Hematopoietic multipotent progenitor cell treated with erythropoietin and hydrocortisone succinate and interleukin-3 and kit ligand, for 8 days (in vitro differentiated cells): ENCODE results near the gene NUP155.
"Not testable (repeated sequence)": the region's sequence is repeated elsewhere in the genome, so short reads cannot be mapped to it uniquely, and the experiment has no call there.

Experiments
- DNase-seq: peaks from one replicate; pipeline ENCODE4 v3.0.0-alpha.2; 2015

Gene NUP155

DNA sequence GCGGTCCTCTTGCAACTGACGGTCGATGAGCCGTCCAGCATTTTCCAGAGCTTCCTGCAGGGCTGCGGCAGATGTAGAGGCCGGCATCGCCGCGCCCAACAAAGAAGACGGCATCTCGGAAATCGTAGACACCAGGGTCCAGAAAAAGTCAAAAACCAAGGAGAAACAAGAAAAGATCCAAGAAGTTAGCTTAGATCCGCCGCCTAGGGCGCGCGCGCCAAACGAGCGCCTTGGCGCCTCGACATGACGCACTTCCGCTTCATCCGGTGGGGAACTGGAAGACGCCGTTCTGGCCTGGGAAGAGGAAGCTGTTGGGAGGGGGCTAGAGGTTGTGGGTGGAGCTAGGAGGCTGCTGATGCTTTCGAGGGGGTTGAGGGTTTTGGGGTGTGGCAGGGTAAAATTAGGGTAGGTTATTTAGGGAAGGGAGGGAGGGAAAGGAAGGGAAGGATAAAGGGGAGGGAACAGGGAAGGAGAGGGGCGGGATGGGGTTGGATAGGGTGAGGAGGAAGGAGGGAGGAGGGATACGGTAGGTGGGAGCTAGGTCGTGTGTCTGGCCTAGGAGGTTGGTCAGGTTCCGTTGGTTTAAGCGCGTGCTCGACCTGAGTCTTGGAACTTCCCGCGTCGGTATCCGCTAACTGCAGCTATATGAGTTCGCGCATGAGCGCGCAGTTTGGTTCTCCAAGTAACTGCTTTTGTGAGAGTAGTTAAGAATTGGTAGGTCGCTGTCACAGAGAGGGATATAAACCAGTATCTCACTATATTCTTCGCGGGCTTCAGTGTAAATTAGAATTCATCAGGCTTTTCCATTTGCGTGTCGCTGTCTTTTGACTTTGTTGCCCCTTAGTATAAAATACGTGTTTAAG lies at the start of gene NUP155:
NUP155 (minus strand) TSS at position 243 of the 863 bp plus-strand sequence; CDS start at position 114, 129 bp downstream.
- DNase-seq: peak; percentile 97

DNA sequence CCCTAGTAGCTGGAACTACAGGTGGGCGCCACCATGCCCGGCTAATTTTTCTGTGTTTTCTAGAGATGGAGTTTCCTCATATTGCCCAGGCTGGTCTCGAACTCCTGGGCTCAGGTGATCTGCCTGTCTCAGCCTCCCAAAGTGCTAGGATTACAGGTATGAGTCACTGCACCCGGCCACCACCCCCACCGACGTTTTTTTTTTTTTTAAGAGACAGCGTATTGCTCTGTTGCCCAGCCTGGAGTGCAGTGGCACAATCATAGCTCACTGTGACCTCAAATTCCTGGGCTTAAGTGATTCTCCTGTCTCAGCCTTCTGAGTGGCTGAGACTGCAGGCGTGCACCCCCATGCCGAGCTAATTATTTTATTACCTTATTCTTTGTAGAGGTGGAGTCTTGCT lies 46.4 kb upstream of the NUP155 start:
- DNase-seq: no peak

DNA sequence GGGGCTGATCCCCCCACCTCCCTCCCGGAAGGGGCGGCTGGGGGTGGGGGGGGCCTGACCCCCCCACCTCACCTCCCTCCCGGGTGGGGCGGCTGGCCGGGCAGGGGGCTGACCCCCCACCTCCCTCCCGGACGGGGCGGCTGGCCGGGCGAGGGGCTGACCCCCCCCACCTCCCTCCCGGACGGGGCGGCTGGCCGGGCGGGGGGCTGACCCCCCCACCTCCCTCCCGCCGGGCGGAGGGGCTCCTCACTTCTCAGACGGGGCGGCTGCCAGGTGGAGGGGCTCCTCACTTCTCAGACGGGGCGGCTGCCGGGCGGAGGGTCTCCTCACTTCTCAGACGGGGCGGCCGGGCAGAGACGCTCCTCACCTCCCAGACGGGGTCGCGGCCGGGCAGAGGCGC lies 44.5 kb upstream of the NUP155 start:
- DNase-seq: not testable (repeated sequence)

DNA sequence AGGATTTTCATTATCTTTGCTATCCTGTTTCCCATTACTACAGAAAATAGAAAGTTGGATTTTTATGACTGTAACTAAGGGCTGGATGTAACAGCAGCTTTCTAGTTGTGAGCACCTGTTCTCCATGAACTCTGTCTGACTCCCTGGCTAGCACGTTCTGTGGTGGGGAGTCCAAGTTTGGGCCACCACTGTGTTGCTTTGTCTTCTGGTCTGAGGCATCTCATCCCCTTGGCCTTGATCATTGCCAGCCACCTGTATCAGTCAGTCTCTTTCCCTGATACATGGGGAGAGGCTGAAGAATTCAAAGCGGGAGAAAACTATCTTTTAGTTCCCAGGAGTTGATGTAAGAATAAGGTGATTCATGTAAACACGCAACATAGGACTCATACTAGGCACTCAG lies 41.6 kb upstream of the NUP155 start:
- no peak for DNase-seq

DNA sequence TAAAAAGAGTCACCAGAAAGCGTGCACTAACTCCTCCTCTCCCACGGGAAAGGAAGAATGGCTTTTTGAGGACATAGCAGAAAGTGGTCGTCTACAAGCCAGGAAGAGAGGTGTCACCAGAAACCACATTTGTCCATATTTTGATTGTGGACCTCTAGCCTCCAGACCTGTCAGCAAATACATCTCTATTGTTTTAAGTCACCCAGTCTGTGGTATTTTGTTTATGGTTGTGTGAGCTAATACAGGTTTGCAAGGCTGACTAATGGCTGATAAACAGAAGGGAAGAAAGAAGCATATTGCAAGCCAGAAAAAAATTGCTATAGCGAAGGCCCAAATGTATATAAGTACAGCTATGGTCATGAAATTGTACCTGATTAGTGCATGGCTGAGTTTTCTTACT lies 29.6 kb upstream of the NUP155 start:
- DNase-seq: no peak

DNA sequence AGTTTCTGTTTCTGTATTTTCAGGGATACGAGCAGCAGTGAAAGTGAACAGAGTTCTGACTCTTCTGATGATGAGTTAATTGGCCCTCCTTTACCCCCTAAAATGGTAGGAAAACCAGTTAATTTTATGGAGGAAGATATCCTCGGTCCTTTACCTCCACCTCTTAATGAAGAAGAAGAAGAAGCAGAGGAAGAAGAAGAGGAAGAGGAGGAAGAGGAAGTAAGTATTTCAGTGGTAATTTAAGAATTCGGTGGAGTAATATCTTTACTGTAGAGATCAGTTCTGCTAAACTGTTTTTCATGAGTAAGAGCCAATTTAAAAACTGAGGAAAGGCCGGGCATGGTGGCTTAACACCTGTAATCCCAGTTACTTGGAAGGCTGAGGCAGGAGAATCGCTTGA lies 25.4 kb upstream of the NUP155 start:
- no peak for DNase-seq

DNA sequence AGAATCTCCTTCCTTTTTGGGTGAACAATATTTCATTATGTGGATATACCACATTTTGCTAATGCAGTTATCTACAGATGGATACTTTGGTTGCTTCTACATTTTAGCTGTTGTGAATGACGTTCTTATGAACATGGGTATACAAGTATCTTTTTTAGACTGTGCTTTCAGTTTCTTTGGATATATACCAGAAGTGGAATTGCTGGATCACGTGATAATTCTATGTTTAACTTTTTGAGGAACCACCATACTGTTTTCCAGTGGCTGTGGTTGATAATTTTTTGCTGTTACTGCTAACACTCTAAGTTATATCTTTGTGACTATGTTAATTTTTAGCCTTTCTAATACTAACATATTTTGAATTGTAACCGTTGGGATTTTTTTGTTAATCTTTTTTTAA lies 20.7 kb upstream of the NUP155 start:
- DNase-seq: no peak

DNA sequence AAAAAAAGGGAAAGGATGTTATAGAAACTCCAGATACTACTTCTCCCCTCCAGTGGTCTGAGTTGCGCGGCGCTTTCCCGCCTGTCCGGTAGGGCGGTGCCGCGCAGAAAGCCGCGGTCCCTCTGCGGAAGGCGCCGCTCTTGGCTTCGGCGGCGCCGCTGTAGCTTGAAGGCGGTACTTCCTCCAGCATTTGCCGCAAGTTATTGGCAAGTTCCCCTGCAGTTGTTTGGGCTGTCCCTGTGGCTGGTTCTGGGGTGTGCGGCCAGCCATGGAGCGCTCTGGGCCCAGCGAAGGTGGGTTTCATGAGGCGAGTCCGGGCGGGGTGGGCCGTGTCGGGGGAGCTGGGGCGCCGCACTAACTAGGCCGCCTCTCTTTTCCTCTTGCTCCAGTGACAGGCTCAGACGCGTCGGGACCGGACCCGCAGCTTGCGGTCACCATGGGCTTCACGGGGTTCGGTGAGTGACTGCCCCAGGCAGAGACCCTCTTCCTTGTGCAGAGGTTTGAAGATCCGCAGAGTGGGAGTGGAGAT lies 8.3 kb upstream of the NUP155 start, which contains the start of gene WDR70:
WDR70 (plus strand) TSS at position 219 of the 529 bp plus-strand sequence; CDS start at position 269, 50 bp downstream.
- peak; percentile 92 for DNase-seq

DNA sequence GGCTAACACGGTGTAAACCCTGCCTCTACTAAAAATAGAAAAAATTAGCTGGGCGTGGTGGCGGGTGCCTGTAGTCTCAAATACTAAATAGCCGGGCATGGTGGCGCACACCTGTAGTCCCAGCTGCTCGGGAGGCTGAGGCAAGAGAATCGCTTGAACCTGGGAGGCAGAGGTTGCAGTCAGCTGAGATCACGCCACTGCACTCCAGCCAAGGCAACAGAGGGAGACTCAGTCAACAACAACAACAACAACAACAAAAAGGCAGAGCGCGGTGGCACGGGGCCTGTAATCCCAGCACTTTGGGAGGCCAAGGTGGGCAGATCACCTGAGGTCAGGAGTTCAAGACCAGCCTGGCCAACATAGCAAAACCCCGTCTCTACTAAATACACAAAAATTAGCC lies 7.2 kb upstream of the NUP155 start:
- not testable (repeated sequence) for DNase-seq

DNA sequence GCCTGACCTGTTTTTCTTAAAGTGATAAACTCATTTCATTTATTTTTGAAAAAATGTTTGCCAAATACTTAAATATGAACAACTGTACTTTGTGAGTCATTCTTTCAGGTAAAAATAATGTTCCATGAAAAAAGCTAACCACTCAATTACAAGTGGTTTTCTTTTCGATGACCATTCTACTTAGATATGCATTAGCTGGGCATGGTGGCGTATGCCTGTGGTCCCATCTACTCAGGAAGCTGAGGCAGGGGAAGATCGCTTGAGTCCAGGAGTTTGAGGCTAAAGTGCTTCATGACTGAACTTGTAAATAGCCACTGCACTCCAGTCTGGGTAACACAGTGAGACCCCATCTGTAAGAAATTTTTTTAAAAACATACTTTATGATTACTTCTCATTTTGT lies 4.2 kb upstream of the NUP155 start:
- DNase-seq: no peak

DNA sequence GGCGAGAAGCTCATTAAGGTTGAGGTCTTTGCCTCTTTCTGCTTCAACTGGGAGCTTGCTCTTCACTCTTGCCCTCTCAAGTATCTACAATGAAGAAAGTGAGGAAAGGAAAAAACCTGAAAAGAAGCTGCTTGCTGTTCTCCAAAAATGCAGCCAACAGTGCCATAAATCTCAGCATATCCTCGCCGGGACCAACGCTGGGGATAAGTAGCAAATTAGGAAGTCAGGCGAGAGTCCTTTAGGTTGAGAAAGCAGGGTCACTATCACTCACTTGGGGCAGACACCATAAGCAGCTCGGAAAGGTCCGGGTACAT lies 399 bp downstream of the NUP155 start:
- DNase-seq: no peak

DNA sequence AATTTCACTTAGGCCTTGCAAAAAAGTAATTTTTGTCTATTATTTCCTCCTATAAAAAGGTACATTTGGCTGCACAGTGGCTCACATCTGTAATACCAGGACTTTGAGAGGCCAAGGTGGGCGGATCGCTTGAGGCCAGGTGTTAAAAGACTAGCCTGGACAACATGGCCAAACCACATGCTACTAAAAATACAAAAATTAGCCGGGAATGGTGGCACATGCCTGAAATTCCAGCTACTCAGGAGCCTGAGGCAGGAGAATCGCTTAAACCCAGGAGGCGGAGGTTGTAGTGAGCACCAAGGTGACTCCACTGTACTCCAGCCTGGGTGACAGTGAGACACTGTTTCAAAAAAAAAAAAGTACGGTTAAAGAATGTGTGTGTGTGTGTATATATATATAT lies 15.7 kb downstream of the NUP155 start:
- no peak for DNase-seq

DNA sequence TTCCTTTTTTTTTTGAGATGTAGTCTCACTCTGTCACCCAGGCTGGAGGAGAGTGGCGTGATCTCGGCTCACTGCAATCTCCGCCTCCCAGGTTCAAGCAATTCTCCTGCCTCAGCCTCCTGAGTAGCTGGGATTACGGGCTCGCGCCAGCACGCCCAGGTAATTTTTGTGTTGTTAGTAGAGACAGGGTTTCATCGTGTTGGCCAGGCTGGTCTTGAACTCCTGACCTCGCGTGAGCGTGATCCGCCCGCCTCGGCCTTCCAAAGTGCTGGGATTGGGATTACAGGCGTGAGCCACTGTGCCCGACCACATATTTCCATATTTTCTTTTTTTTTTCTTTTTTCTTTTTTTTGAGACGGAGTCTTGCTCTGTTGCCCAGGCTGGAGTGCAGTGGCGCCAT lies 28.2 kb downstream of the NUP155 start:
- DNase-seq: not testable (repeated sequence)

DNA sequence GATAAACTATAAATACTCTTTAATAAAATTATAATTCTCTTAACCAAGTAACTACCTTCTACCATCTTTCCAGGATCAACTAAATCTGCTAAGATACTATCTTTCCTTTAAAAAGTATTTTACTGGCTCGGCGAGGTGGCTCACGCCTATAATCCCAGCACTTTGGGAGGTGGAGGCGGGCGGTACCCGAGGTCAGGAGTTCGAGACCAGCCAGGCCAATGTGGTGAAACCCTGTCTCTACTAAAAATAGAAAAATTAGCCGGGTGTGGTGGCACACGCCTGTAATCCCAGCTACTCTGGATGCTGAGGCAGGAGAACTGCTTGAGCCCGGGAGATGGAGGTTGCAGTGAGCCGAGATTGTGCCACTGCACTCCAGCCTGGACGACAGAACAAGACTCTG lies 36.2 kb downstream of the NUP155 start:
- not testable (repeated sequence) for DNase-seq

DNA sequence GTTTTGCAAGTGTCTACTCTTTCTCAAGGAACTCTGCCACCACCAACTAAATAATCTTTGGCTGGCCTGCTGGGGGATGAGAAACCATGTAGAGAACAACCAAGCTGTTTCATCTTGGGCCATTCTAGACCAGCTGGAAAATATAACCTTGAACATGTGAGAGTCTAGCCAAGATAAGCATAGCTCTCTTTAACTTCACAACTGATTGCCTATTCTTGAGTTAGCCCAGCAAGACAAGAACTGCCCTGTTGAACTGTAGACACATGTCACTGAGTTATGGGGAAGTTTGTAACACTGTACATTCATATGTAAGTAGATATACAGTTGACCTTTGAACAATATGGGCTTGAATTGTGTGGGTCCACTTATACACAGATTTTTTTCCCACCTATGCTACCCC lies 44.4 kb downstream of the NUP155 start:
- DNase-seq: no peak

DNA sequence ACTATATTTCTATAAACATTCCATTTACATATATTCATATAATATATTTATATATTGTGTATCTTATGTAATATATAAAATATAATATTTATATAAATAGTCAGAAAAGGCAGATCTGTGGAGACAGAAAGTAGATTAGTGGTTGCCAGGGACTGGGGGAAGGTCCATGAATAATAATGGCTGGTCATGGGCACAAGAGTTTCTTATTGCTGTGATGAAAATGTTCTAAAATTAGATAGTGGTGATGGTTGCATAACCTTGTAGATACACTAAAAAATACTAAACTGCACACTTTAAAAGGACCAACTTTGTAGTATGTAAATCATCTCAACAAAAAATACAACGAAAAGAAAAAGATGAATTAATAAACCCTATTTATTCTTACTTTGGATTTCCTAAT lies 47.3 kb downstream of the NUP155 start:
- DNase-seq: no peak

DNA sequence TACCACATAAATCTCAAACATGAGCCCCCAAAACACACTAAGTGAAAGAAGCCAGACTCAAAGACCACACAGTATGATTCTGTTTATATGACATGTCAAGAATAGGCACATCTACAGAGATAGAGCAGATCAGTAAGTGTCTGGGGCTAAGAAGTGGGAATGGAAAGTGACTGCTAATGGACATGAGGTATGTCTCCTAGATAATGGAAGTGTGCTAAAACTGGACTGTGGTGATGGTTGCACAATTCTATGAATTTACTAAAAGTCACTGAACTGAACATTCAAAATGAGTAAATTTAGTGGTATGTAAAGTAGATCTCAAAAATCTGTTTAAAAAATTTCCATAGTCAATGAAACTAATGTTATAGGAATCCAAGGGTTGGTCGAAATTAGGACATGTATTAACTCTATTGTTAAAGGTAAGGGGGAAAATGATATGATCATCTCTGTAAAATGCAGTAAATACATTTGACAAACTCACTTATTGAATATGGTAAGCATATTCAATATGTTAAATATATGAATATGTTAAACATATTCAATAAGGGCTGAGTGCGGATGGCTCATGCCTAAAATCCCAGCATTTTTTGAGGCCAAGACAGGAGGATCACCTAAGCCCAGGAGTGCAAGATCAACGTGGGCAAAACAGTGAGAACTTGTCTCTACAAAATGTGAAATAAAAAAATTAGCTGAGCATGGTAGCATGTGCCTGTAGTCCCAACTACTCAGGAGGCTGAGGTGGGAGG lies 51.7 kb downstream of the NUP155 start:
- no peak for DNase-seq

DNA sequence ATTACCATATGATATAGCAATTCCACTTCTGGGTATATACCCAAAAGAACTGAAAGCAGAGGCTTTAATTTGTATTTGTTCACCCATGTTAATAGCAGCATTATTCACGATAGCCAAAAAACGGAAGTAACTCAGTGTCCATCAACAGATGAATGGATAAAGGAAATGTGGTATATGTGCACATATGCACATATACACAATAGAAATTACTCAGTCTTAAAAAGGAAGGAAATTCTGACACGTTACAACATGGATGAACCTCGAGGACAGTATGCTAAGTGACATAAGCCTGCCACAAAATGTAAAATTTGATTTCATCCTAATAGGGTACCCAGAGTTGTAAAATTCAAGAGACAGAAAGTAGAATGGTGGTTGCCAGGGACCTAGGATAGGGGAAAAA lies 54.9 kb downstream of the NUP155 start:
- no peak for DNase-seq

DNA sequence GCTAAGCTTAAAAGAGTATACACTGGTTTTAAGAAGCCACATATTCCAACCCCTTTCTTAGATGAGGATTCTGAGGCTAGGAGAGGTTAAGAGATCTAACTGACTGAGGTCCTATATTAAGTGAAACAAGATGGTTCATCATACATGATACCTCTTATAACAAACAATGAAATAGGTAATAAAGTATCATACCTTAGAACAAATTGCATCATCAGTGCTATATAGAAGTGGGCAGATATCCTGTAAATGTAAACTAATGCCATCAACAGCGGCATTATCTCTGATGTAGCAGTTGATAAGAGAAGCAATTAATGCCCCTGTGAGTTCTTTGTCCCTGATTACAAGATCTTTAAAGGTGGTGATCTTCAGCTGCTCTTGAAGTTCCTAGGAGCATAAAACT lies 60.5 kb downstream of the NUP155 start:
- DNase-seq: no peak

DNA sequence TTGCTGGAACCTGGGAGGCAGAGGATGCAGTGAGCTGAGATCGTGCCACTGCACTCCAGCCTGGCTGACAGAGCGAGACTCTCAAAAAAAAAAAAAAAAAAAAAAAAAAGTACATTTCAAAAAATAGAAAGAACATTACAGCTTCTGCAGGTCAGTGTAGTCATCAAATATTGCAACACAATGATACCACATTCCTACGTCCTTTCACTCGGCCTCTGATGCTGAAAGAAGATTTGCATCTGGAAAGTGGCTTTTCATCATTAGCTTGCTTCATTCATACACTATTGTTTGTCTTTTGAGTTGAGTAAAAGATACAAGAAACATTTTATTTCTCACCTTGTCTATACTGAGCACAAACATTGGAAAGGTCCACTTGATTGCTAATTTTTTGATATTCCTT lies 62.1 kb downstream of the NUP155 start:
- no peak for DNase-seq

DNA sequence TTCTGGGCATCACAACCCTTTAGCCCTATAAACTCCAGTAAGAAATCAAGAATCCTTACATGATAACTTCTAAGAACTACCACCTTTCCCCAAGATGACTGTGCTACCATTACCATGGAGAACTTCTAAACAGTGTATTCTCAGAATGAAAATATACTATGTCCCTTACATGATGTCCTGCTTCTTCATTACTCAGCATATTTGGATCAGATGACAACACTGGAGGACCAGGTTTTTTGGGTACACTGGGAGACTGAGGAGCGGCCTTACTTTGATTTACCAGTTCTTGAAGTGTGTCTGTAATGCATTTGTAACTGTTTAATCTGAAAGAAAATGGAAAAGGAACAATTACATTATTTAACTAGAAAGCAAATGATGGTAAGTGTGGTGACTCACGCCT lies 66.0 kb downstream of the NUP155 start:
- no peak for DNase-seq

DNA sequence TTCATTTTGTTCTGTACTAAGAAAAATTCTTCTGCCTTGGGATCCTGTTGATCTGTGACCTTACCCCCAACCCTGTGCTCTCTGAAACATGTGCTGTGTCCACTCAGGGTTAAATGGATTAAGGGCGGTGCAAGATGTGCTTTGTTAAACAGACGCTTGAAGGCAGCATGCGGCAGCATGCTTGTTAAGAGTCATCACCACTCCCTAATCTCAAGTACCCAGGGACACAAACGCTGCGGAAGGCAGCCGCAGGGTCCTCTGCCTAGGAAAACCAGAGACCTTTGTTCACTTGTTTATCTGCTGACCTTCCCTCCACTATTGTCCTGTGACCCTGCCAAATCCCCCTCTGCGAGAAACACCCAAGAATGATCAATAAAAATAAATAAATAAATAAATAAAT lies 74.6 kb downstream of the NUP155 start:
- not testable (repeated sequence) for DNase-seq

DNA sequence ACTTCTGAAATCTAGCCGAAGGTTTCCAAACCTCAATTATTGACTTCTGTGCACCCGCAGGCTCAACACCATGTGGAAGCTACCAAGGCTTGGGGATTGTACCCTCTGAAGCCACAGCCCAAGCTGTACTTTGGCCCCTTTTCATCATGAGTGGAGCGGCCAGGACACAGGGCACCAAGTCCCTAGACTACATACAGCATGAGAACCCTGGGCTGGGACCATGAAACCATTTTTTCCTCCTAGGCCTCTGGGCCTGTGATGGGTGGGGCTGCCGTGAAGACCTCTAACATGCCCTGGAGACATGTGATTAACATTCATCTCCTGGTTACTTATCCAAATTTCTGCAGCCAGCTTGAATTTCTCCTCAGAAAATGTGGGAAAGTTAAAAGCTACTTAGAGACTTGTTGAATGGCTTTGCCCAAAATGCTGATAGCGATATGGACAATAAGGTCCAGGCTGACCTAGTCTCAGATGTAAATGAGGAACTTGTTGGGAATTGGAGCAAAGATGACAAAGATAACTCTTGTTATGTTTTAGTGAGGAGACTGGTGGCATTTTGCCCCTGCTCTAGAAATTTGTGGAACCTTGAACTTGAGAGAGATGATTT lies 87.6 kb downstream of the NUP155 start:
- DNase-seq: no peak

DNA sequence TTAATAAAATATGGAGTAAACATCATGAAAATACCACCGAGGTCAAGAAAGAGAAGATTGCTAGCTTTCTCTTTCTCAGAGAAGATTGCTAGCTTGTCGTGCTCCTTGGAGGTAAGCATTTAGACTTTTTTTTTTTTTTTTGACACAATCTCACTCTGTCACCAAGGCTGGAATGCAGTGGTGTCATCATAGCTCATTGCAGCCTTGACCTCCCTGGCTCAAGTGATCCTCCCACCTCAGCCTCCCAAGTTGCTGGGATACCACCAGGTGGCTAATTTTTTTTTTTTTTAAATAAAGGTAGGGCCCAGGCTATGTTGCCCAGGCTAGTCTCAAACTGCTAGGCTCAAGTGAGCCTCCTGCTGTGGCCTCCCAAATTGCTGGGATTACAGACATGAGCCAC lies 95.4 kb downstream of the NUP155 start:
- no peak for DNase-seq
